Measurements from ENCODE around the gene ATAD3A.

GRCh38 chr1:1462318-1462966 is 49.5 kb upstream of the ATAD3A start:
- TF ChIP-seq POLR2A (IDR thresholded peaks at IDR 0.05) (no peak), CTCF (IDR thresholded peaks at IDR 0.05) (no peak), POLR2AphosphoS5 (IDR thresholded peaks at IDR 0.05) (no peak)
